ENCODE measurements around the gene SLC4A2. TPM values are rescaled to one million over a fixed set of nuclear protein-coding genes. Genes with fewer than 3 reads are reported as not detected.

The SLC4A2 gene
- total and polyA plus RNA-seq, 2 of the 8 experiments (the other 6 are each of a cell fraction or from before 2014, with no cell fraction given), result 72.6 to 147 TPM

- Histone ChIP-seq H2BK15ac (ENCODE audit: low read length) (no peak overlapping the region), H3K36me3 (ENCODE audit: control insufficient read depth in 2 of 4, insufficient read depth in 4 of 4, low read length in 3 of 4) (peaks cover 0 to 30% (median 4%) of the 10 kb centered on the region in 4 experiments; a peak in 3 of 8 replicates), H4K5ac (ENCODE audit: insufficient read length, low read depth, low read length) (no peak overlapping the region), H2AK5ac (ENCODE audit: low read depth, low read length) (no peak overlapping the region), H3K79me2 (ENCODE audit: control insufficient read depth in 1 of 2, insufficient read depth in 2 of 2, low read length in 2 of 2) (peaks cover 0 to 6% of the 10 kb centered on the region in 2 experiments; a peak in 1 of 4 replicates), H3K4me1 (replicated peaks in 1 of 4; ENCODE audit: control insufficient read depth in 3 of 4, insufficient read depth in 4 of 4, low read length in 3 of 4) (peaks cover 0 to 18% (median 7%) of the 10 kb centered on the region in 4 experiments; a peak in 6 of 7 replicates), H3K4me2 (ENCODE audit: insufficient read depth in 1 of 2, low read depth in 2 of 2, low read length in 2 of 2) (no peak overlapping the region), H3K4me3 (ENCODE audit: extremely low read depth in 1 of 4, insufficient read depth in 2 of 4, low read depth in 3 of 4, low read length in 4 of 4) (no peak overlapping the region), H3K4ac (replicated peaks; ENCODE audit: insufficient read length, low read depth, low read length) (no peak overlapping the region), H3K9ac (replicated peaks in 1 of 4; ENCODE audit: extremely low read depth in 1 of 4, low read depth in 3 of 4, low read length in 3 of 4) (no peak overlapping the region), H3K56ac (replicated peaks; ENCODE audit: insufficient read length, low read depth, low read length) (no peak overlapping the region), H3K14ac (ENCODE audit: insufficient read length) (no peak overlapping the region), H4K91ac (replicated peaks; ENCODE audit: insufficient read length, low read length) (no peak overlapping the region), H2BK12ac (ENCODE audit: low read depth, low read length) (no peak overlapping the region), H4K20me1 (replicated peaks in 1 of 2; ENCODE audit: control insufficient read depth in 1 of 2, insufficient read depth in 2 of 2, low read length in 2 of 2) (peaks cover 27 to 40% of the 10 kb centered on the region in 2 experiments), H2AFZ (ENCODE audit: low read length) (no peak overlapping the region), H3K23ac (ENCODE audit: insufficient read length) (no peak overlapping the region), H3K27me3 (replicated peaks in 1 of 4; ENCODE audit: control insufficient read depth in 3 of 4, extremely low read depth in 1 of 4, insufficient read depth in 3 of 4, low read length in 3 of 4) (peaks cover 0 to 13% (median 8%) of the 10 kb centered on the region in 4 experiments; a peak in 3 of 7 replicates), H3K23me2 (ENCODE audit: low read depth, low read length) (peaks cover 2% of the 10 kb centered on the region; the same call in 1 of the 2 replicates), H2BK120ac (replicated peaks; ENCODE audit: low read depth, low read length) (no peak overlapping the region), H2BK5ac (ENCODE audit: low read depth, low read length) (no peak overlapping the region), H2BK20ac (ENCODE audit: low read length) (no peak overlapping the region), H3K27ac (ENCODE audit: low read depth, low read length) (no peak overlapping the region), H3K79me1 (ENCODE audit: low read depth, low read length) (peaks cover 2% of the 10 kb centered on the region), H4K8ac (ENCODE audit: extremely low read depth, insufficient read depth, low read length) (no peak overlapping the region), H3K18ac (ENCODE audit: extremely low read depth, low read length) (no peak overlapping the region), H3K9me3 (ENCODE audit: insufficient read depth in 2 of 2, low read depth in 1 of 2, low read length in 1 of 2) (no peaks in the 10 kb centered on the region)
- ChIA-PET CTCF (ENCODE audit: partially characterized antibody) (interaction anchor here (0.6 to 22.4 kb wide), 9 partner anchors 7 to 125 kb away, joined by 3 to 448 read pairs (median 7); partner anchors contain the start of genes AGAP3 and TMUB1), POLR2A (ENCODE audit: partially characterized antibody) (no interaction called here)
- FAIRE-seq (no peak), DNase-seq (ENCODE audit: low read depth in 1 of 2, low spot score in 2 of 2) (no peak)
- 97% methylated on average over 13 of the region's 13 CpGs; no CpG with 5 or more reads in 1 of the 2 experiments for WGBS, 2 experiments (ENCODE audit: extremely low coverage in 1 of 2, insufficient coverage in 1 of 2, insufficient read length in 1 of 2, insufficient replicate concordance in 2 of 2, low coverage in 1 of 2, low lambda C conversion rate in 2 of 2, missing lambda C conversion rate in 1 of 2)
- TF ChIP-seq CHD1 (IDR thresholded peaks at IDR 0.05; ENCODE audit: low read depth, low read length), result no peak
- TF ChIP-seq USF2 (IDR thresholded peaks at IDR 0.05; ENCODE audit: low read length), result no peak
- no peak for TF ChIP-seq E2F6 (IDR thresholded peaks at IDR 0.05)
- TF ChIP-seq RBBP5 (IDR thresholded peaks at IDR 0.05; ENCODE audit: borderline replicate concordance, low read depth, low read length), result no peak
- no peak for TF ChIP-seq EZH2 (IDR thresholded peaks at IDR 0.05; ENCODE audit: low read depth, low read length, severe bottlenecking)
- no peak for TF ChIP-seq HDAC6 (IDR thresholded peaks at IDR 0.05; ENCODE audit: low read depth, low read length)
- no peak for TF ChIP-seq POU5F1 (IDR thresholded peaks at IDR 0.05; ENCODE audit: low read depth, low read length)
- no peak for TF ChIP-seq TAF1 (IDR thresholded peaks at IDR 0.05; ENCODE audit: low read depth, low read length)
- TF ChIP-seq PHF8 (conservative IDR thresholded peaks at IDR 0.05; ENCODE audit: low read depth, low read length), result no peak
- no peak for TF ChIP-seq GABPA (IDR thresholded peaks at IDR 0.05; ENCODE audit: borderline replicate concordance, insufficient read depth, low read length)
- no peak for TF ChIP-seq CHD2 (IDR thresholded peaks at IDR 0.05; ENCODE audit: low read length)
- no peak for TF ChIP-seq TAF7 (optimal IDR thresholded peaks at IDR 0.05; ENCODE audit: borderline replicate concordance, low read depth, low read length)
Observed at GRCh38 chr7:151119055-151119415, 59.6 kb downstream of the SLC4A2 start.

All from H1 (cell line).